GM12873 (cell line): ENCODE data around the gene PALS1.

Experiments used
- TF ChIP-seq, protein P1 (sequence below): IDR thresholded peaks from 2 replicates; pipeline ENCODE4 v1.5.1; 2012; ENCODE audit warnings: low read depth, mild to moderate bottlenecking, moderate library complexity, low read length, control low read depth; ENCODE audit not compliant: insufficient read depth; ENCODE audit errors: missing control alignments

Gene PALS1

DNA sequence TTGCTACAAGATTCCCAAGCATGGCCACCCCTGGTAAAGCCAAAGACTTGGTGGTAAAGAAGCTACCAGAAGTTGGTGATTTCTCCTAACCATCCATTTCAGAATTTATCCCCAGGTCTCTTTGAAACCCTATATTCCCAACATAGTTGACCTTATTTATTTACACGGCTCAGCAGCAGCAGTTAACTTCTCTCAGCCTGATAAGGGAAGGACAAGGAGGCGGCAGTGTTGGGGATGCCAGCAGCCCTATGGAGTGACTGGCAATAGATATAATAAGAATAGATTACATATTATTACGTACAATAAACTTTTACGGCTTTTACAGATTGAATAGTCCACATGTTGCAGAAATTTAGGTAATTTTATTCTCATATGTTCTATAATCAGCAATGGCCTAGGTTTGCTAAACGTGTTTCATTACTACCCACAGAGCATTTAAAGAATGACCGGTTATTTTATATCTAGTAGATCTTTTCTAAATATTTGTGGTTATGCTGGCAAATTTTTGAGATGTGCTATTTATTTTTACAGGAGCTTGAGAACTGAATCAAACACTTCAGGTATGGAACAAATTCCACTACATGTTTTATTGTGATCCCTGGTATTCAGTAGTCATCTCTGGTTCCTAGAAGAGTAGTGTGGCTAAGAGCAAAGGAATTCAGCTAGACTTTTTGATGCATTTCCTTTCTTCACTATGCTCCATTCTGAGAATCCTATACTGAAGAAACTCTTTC lies 19.8 kb upstream of the PALS1 start:
- TF ChIP-seq, protein P1, sequence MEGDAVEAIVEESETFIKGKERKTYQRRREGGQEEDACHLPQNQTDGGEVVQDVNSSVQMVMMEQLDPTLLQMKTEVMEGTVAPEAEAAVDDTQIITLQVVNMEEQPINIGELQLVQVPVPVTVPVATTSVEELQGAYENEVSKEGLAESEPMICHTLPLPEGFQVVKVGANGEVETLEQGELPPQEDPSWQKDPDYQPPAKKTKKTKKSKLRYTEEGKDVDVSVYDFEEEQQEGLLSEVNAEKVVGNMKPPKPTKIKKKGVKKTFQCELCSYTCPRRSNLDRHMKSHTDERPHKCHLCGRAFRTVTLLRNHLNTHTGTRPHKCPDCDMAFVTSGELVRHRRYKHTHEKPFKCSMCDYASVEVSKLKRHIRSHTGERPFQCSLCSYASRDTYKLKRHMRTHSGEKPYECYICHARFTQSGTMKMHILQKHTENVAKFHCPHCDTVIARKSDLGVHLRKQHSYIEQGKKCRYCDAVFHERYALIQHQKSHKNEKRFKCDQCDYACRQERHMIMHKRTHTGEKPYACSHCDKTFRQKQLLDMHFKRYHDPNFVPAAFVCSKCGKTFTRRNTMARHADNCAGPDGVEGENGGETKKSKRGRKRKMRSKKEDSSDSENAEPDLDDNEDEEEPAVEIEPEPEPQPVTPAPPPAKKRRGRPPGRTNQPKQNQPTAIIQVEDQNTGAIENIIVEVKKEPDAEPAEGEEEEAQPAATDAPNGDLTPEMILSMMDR: no peak

DNA sequence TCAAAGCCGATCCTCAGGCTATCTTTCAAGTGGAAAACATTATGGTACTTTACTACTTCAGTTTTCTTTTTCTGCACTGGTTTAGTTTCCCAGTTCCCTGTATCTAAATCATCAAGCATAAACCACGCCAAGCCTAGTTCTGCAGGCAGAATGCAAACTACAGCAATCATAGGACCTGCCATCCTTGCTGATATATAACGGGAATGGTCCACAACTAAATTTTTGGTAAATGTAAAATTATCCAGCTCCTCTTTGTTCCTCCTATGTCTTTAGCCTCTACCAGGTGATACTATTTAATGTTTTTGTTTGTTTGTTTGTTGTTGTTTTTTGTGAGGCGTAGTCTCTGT lies 19.3 kb upstream of the PALS1 start:
- TF ChIP-seq, protein P1: no peak

- TF ChIP-seq, protein P1: no peak
Measured at GRCh38 chr14:67225523-67225922, 15.7 kb upstream of the PALS1 start.

- TF ChIP-seq, protein P1: no peak
Measured at GRCh38 chr14:67228325-67228984, 12.8 kb upstream of the PALS1 start.

GRCh38 chr14:67232066-67232465 lies 9.2 kb upstream of the PALS1 start:
- TF ChIP-seq, protein P1: no peak

GRCh38 chr14:67232621-67233020 lies 8.6 kb upstream of the PALS1 start:
- TF ChIP-seq, protein P1: no peak

DNA sequence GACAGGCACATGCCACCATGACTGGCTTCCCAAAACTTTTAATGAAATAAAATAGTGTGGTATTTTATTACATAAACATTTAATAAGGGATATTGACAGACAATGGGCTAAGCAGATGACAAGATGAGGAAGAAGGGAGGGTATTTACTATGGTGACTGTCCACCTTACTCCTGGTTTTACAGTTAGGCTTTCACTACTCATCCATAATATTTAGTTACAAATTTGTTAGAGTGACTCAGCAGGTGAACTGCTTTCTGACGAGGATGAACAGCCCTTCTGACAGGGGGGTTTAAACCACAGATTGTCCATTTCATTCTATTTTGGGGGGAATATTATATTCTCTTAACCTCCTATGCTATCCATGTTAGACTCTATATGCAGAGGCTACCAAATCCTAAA lies 3.6 kb upstream of the PALS1 start:
- TF ChIP-seq, protein P1: no peak
